Chondrocyte (in vitro differentiated cells): ENCODE measurements around the gene MLPH. TPM values are rescaled to one million over a fixed set of nuclear protein-coding genes. Genes with fewer than 3 reads are reported as not detected.

ENCODE experiments used
- microRNA-seq: library from miRNA; unstranded; fragments of <30 nt; microRNA quantifications from one replicate; pipeline ENCODE4 v1.2.0, GENCODE V29; 2020; ENCODE audit warnings: borderline number of aligned reads
- total RNA-seq: library from RNA; stranded (reverse); gene quantifications from 3 replicates; pipeline ENCODE4 v1.2.1, GENCODE V29; 2021

The MLPH gene
- total RNA-seq, 1 donor from 2014 or later = 6.1 TPM

Small RNA genes lying within 50 kb of the gene (microRNA-seq; reads per million reads assigned to microRNA genes)
- not detected for gene MIR6811

Other genes starting within 250 kb of the MLPH start
- gene COL6A3, start 73.1 kb upstream of the MLPH start, total RNA-seq = 250 to 264 TPM (median 264 TPM) in 3 replicates
- gene PRLH, start 79.3 kb downstream of the MLPH start, total RNA-seq = not detected in 3 replicates
- 0.25 to 0.95 TPM (median 0.68 TPM) in 3 replicates for gene RAB17, start 103.5 kb downstream of the MLPH start, total RNA-seq
- gene LRRFIP1, start 140.3 kb downstream of the MLPH start, total RNA-seq = 84.7 to 97.5 TPM (median 91.5 TPM) in 3 replicates